Smooth muscle cell of the coronary artery (primary cell): ENCODE results near the gene CRYGS. TPM values are rescaled to one million over a fixed set of nuclear protein-coding genes. Genes with fewer than 3 reads are reported as not detected.

Experiments used
- total RNA-seq: library from RNA; depleted of rRNA; stranded (reverse); fragments of >200 nt; gene quantifications from 2 replicates; pipeline ENCODE4 v1.2.3, GENCODE V29; 2014; ENCODE audit warnings: low replicate concordance

The CRYGS gene
- 0.75 and 1.4 TPM in 2 replicates for total RNA-seq

GRCh38 chr3:186544281-186544680 is at the start of gene CRYGS:
Gene CRYGS, minus strand, starts transcription at chr3:186544380. Its CDS starts 54 bp downstream, at chr3:186544326.

GRCh38 chr3:186570096-186570940 is 26.1 kb upstream of the CRYGS start, which contains the start of gene DNAJB11:
Gene DNAJB11, plus strand, starts transcription at chr3:186570720. Its CDS starts 178 bp downstream, at chr3:186570898.

DNA sequence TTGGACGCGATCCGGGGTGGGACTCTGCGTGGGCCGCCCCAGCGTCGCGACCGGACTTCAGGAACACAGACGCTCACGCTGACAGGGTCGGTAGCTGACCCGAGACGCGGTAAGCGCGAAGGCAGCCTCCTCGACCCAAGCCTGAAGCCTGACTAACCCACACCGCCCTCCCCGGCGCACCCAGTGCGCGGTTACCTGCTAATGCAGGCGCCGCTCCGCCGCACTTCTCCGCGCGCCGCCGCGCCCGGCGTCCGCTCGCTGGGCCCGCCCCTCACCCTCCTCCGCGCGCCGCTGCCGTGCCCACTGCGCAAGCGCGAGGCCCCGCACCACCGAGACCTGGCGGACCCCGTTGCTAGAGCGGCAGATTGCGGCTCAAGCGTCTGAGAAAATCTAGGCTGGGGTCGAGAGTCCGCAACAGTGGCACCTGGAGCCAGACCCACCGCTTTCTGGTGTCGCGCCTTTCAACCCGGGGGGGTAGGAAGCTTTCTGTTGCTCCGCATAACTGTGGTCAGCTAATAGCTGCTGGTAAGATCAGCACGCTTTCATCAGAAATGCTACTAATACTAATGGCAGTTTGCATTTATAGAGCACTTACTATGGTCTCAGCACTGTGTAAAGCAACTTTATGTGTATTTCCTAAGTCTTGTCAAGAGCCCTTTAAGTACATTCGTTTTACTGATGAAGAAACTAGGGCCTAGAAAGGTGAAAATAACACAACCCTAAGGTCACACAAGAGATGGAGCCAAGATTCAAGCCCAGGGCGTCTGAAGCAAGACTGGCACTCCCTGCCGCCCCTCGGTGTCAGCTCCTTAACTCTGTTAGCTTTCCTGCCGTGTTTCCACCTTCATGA is 23.1 kb upstream of the CRYGS start, which contains the start of gene TBCCD1:
Gene TBCCD1, minus strand, starts transcription at position 268 of the 850 bp plus-strand sequence. CDS start 3,010 bp downstream, outside the sequence.

Other genes starting within 250 kb of the CRYGS start
- under 0.01 and 2.1 TPM in 2 replicates for gene DGKG, start 182.1 kb downstream of the CRYGS start, total RNA-seq
- 13.7 TPM in 2 replicates for gene TBCCD1, start 23.0 kb upstream of the CRYGS start, total RNA-seq
- 26.6 and 63.9 TPM in 2 replicates for gene DNAJB11, start 26.3 kb upstream of the CRYGS start, total RNA-seq
- not detected in 2 replicates for gene AHSG, start 68.7 kb upstream of the CRYGS start, total RNA-seq
- gene FETUB, start 96.0 kb upstream of the CRYGS start, total RNA-seq = not detected in 2 replicates
- not detected in 2 replicates for gene HRG, start 121.6 kb upstream of the CRYGS start, total RNA-seq
- gene KNG1, start 173.0 kb upstream of the CRYGS start, total RNA-seq = not detected in 2 replicates
- 585 and 1,188 TPM in 2 replicates for gene EIF4A2, start 239.2 kb upstream of the CRYGS start, total RNA-seq